A549 (cell line): ENCODE results near the gene CIRBP.

Experiments used
- CBX2 ChIP-seq: fragments of 200-600 bp; sonication (generic); IDR thresholded peaks from 2 replicates; pipeline ENCODE4 v1.6.1; 2016; ENCODE audit warnings: low read depth, mild to moderate bottlenecking, borderline replicate concordance
- JUN ChIP-seq, 2 experiments: fragments of >200 bp; sonication (Bioruptor Twin); formaldehyde crosslinking; IDR thresholded peaks; 2 replicates in 1 of 2; 3 replicates in 1 of 2; pipeline ENCODE4 v1.6.1; 2016 to 2017
- MAFK ChIP-seq: fragments of 450-650 bp; IDR thresholded peaks from 2 replicates; pipeline ENCODE4 v1.6.1; 2014; ENCODE audit not compliant: partially characterized antibody
- POLR2A ChIP-seq: IDR thresholded peaks from 2 replicates; pipeline ENCODE4 v1.6.1; 2012; ENCODE audit warnings: mild to moderate bottlenecking, low read length
- RAD21 ChIP-seq, 2 experiments: fragments of >200 bp in 1 of 2; sonication (Bioruptor Twin) in 1 of 2; formaldehyde crosslinking in 1 of 2; IDR thresholded peaks in 1 of 2; conservative IDR thresholded peaks in 1 of 2; 2 replicates in 1 of 2; 3 replicates in 1 of 2; pipeline ENCODE4 v1.6.1; 2012 to 2018; ENCODE audit warnings: inconsistent platforms in 1 of 2
- SMC3 ChIP-seq: fragments of >200 bp; sonication (Bioruptor Twin); formaldehyde crosslinking; IDR thresholded peaks from 3 replicates; pipeline ENCODE4 v1.6.1; 2018; ENCODE audit warnings: inconsistent platforms
- SREBF2 ChIP-seq: fragments of 450-650 bp; IDR thresholded peaks from 2 replicates; pipeline ENCODE4 v1.6.1; 2014; ENCODE audit warnings: mild to moderate bottlenecking, moderate library complexity
- TF ChIP-seq, protein P1 (sequence below): IDR thresholded peaks from 2 replicates; pipeline ENCODE4 v1.6.1; 2012
- TF ChIP-seq, protein P2 (sequence below): fragments of >200 bp; sonication (Bioruptor Twin); formaldehyde crosslinking; IDR thresholded peaks from 3 replicates; pipeline ENCODE4 v1.5.1; 2016

GRCh38 chr19:1283207-1283916 lies 14.2 kb downstream of the CIRBP start:
- TF ChIP-seq, protein P1, sequence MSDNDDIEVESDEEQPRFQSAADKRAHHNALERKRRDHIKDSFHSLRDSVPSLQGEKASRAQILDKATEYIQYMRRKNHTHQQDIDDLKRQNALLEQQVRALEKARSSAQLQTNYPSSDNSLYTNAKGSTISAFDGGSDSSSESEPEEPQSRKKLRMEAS: no peak
- TF ChIP-seq, protein P2, sequence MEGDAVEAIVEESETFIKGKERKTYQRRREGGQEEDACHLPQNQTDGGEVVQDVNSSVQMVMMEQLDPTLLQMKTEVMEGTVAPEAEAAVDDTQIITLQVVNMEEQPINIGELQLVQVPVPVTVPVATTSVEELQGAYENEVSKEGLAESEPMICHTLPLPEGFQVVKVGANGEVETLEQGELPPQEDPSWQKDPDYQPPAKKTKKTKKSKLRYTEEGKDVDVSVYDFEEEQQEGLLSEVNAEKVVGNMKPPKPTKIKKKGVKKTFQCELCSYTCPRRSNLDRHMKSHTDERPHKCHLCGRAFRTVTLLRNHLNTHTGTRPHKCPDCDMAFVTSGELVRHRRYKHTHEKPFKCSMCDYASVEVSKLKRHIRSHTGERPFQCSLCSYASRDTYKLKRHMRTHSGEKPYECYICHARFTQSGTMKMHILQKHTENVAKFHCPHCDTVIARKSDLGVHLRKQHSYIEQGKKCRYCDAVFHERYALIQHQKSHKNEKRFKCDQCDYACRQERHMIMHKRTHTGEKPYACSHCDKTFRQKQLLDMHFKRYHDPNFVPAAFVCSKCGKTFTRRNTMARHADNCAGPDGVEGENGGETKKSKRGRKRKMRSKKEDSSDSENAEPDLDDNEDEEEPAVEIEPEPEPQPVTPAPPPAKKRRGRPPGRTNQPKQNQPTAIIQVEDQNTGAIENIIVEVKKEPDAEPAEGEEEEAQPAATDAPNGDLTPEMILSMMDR: no peak
- TF ChIP-seq MAFK (no peak), SMC3 (no peak), POLR2A (no peak), SREBF2 (no peak), CBX2 (no peak), JUN (IDR thresholded peaks at IDR 0.05) (no peak), RAD21 (conservative IDR thresholded peaks at IDR 0.05 in 1 of 2, IDR thresholded peaks at IDR 0.05 in 1 of 2) (no peak)
